H9 (cell line): ENCODE results near the gene STEAP2. TPM values are rescaled to one million over a fixed set of nuclear protein-coding genes. Genes with fewer than 3 reads are reported as not detected.

ENCODE experiments used
- DNase-seq: peaks from one replicate; pipeline ENCODE4 v3.0.0-alpha.2; 2017
- H2AFZ ChIP-seq: one replicate; pipeline ENCODE4 v1.6.1; 2013; ENCODE audit warnings: mild to moderate bottlenecking, low read length, control low read depth, moderate library complexity
- H2AK5ac ChIP-seq: 2 replicates; pipeline ENCODE4 v1.6.1; 2013; ENCODE audit warnings: low read length, control low read depth, mixed read lengths; ENCODE audit not compliant: insufficient read length
- H2BK120ac ChIP-seq: one replicate; pipeline ENCODE4 v1.6.1; 2013; ENCODE audit warnings: low read depth, mild to moderate bottlenecking, low read length, control low read depth, inconsistent platforms; ENCODE audit not compliant: poor library complexity, severe bottlenecking
- H2BK12ac ChIP-seq: 2 replicates; pipeline ENCODE4 v1.6.1; 2013; ENCODE audit warnings: low read length, control low read depth, mixed read lengths, low read depth; ENCODE audit not compliant: insufficient read length
- H2BK15ac ChIP-seq: 2 replicates; pipeline ENCODE4 v1.6.1; 2013; ENCODE audit warnings: low read depth, low read length, control low read depth
- H2BK20ac ChIP-seq: one replicate; pipeline ENCODE4 v1.6.1; 2013; ENCODE audit warnings: low read depth, mild to moderate bottlenecking, low read length, control low read depth, inconsistent platforms; ENCODE audit not compliant: poor library complexity, severe bottlenecking
- H2BK5ac ChIP-seq: 2 replicates; pipeline ENCODE4 v1.6.1; 2013; ENCODE audit warnings: low read length, control low read depth, mixed read lengths; ENCODE audit not compliant: insufficient read length
- H3K14ac ChIP-seq: 2 replicates; pipeline ENCODE4 v1.6.1; 2013; ENCODE audit warnings: low read length, control low read depth; ENCODE audit not compliant: insufficient read depth
- H3K18ac ChIP-seq: 2 replicates; pipeline ENCODE4 v1.6.1; 2013; ENCODE audit warnings: low read depth, mild to moderate bottlenecking, mixed read lengths, low read length, control low read depth; ENCODE audit not compliant: insufficient read length
- H3K23ac ChIP-seq: 2 replicates; pipeline ENCODE4 v1.6.1; 2013; ENCODE audit warnings: low read length, control low read depth, mixed read lengths, low read depth; ENCODE audit not compliant: insufficient read length
- H3K23me2 ChIP-seq: 2 replicates; pipeline ENCODE4 v1.6.1; 2013; ENCODE audit warnings: low read depth, mild to moderate bottlenecking, mixed read lengths, low read length, control low read depth; ENCODE audit not compliant: insufficient read length, poor library complexity, severe bottlenecking
- H3K27ac ChIP-seq: 2 replicates; pipeline ENCODE4 v1.5.1; 2013; ENCODE audit warnings: low read length, control low read depth, mixed read lengths, low read depth; ENCODE audit not compliant: insufficient read length
- H3K27me3 ChIP-seq: 2 replicates; pipeline ENCODE4 v1.6.1; 2013; ENCODE audit warnings: low read length, control low read depth, inconsistent platforms; ENCODE audit not compliant: insufficient read depth
- H3K4ac ChIP-seq: 2 replicates; pipeline ENCODE4 v1.6.1; 2013; ENCODE audit warnings: low read depth, mild to moderate bottlenecking, control low read depth, inconsistent platforms, low read length, moderate library complexity
- H3K4me1 ChIP-seq: 2 replicates; pipeline ENCODE4 v1.6.1; 2013; ENCODE audit warnings: low read length, control low read depth, inconsistent platforms; ENCODE audit not compliant: insufficient read depth
- H3K4me2 ChIP-seq: 2 replicates; pipeline ENCODE4 v1.6.1; 2013; ENCODE audit warnings: low read length, control low read depth, mixed read lengths; ENCODE audit not compliant: insufficient read length, insufficient read depth
- H3K56ac ChIP-seq: 2 replicates; pipeline ENCODE4 v1.6.1; 2013; ENCODE audit warnings: low read depth, mild to moderate bottlenecking, mixed read lengths, low read length, control low read depth; ENCODE audit not compliant: insufficient read length
- H3K79me1 ChIP-seq: 2 replicates; pipeline ENCODE4 v1.6.1; 2013; ENCODE audit warnings: low read depth, mild to moderate bottlenecking, moderate library complexity, low read length, control low read depth, inconsistent platforms; ENCODE audit not compliant: insufficient read depth, poor library complexity, severe bottlenecking
- H3K79me2 ChIP-seq: 2 replicates; pipeline ENCODE4 v1.6.1; 2013; ENCODE audit warnings: low read length, control low read depth, inconsistent platforms; ENCODE audit not compliant: insufficient read depth
- H3K9ac ChIP-seq: 2 replicates; pipeline ENCODE4 v1.6.1; 2013; ENCODE audit warnings: low read length, control low read depth, mixed read lengths; ENCODE audit not compliant: insufficient read length; ENCODE audit errors: extremely low read depth
- H3K9me3 ChIP-seq: one replicate; pipeline ENCODE4 v1.6.1; 2013; ENCODE audit warnings: low read depth, low read length, inconsistent platforms; ENCODE audit not compliant: control insufficient read depth
- H3T11ph ChIP-seq: one replicate; pipeline ENCODE4 v1.6.1; 2013; ENCODE audit warnings: mild to moderate bottlenecking, low read length, control low read depth, inconsistent platforms
- H4K20me1 ChIP-seq: one replicate; pipeline ENCODE4 v1.6.1; 2013; ENCODE audit not compliant: control insufficient read depth, insufficient read length, insufficient read depth
- H4K5ac ChIP-seq: 2 replicates; pipeline ENCODE4 v1.6.1; 2013; ENCODE audit warnings: low read depth, mild to moderate bottlenecking, mixed read lengths, low read length, control low read depth; ENCODE audit not compliant: insufficient read length
- H4K8ac ChIP-seq: replicated peaks from 2 replicates; pipeline ENCODE4 v1.6.1; 2013; ENCODE audit warnings: low read length, control low read depth, mixed read lengths, low read depth; ENCODE audit not compliant: insufficient read length
- H4K91ac ChIP-seq: 2 replicates; pipeline ENCODE4 v1.6.1; 2013; ENCODE audit warnings: low read depth, mild to moderate bottlenecking, moderate library complexity, mixed read lengths, low read length, control low read depth; ENCODE audit not compliant: insufficient read length
- H3K27ac Mint-ChIP-seq, 3 experiments: 2 replicates in 2 of 3; 3 replicates in 1 of 3; pipeline ENCODE4 v1.8.0; 2020 to 2021; ENCODE audit warnings: mixed read lengths in 3 of 3, mild to moderate bottlenecking in 1 of 3, moderate library complexity in 1 of 3
- H3K27me3 Mint-ChIP-seq: 2 replicates; pipeline ENCODE4 v1.8.0; 2021; ENCODE audit warnings: low read depth, mild to moderate bottlenecking, moderate library complexity, mixed read lengths
- H3K36me3 Mint-ChIP-seq, 3 experiments: 2 replicates in 2 of 3; 3 replicates in 1 of 3; pipeline ENCODE4 v1.8.0; 2020 to 2021; ENCODE audit warnings: low read depth in 3 of 3, mixed read lengths in 3 of 3; ENCODE audit not compliant: insufficient read depth in 1 of 3
- H3K4me1 Mint-ChIP-seq, 2 experiments: 2 replicates each; pipeline ENCODE4 v1.8.0; 2020; ENCODE audit warnings: mixed read lengths in 2 of 2
- H3K4me3 Mint-ChIP-seq, 2 experiments: 2 replicates in 1 of 2; 3 replicates in 1 of 2; pipeline ENCODE4 v1.8.0; 2020 to 2021; ENCODE audit warnings: mild to moderate bottlenecking in 2 of 2, mixed read lengths in 2 of 2, moderate library complexity in 1 of 2
- H3K9me3 Mint-ChIP-seq, 2 experiments: 2 replicates in 1 of 2; 3 replicates in 1 of 2; pipeline ENCODE4 v1.8.0; 2020; ENCODE audit warnings: mild to moderate bottlenecking in 2 of 2, mixed read lengths in 2 of 2, moderate library complexity in 1 of 2
- CTCF ChIP-seq: fragments of 200-600 bp; sonication (generic); conservative IDR thresholded peaks from 3 replicates; pipeline ENCODE4 v1.8.0; 2021; ENCODE audit warnings: antibody characterized with exemption, mild to moderate bottlenecking
- WGBS: extraction: QIAGEN DNeasy Blood & Tissue Kit; methylation state at CpG from one replicate; pipeline ENCODE4 v1.1.7; 2013; ENCODE audit warnings: missing lambda C conversion rate, low lambda C conversion rate, mixed read lengths; ENCODE audit not compliant: insufficient read length; ENCODE audit errors: extremely low coverage; 5-methylcytosine and 5-hydroxymethylcytosine counted together
- total RNA-seq: library from RNA; stranded (reverse); gene quantifications from 2 replicates; pipeline ENCODE4 v1.2.1, GENCODE V29; 2021

Gene STEAP2
- total RNA-seq, 1 experiment from 2014 or later = 6.7 TPM

- WGBS = no CpG with 5 or more reads among the region's 2 CpGs
- H3K27ac Mint-ChIP-seq = no peak overlapping the region
- no peak for DNase-seq
Measured at GRCh38 chr7:90272242-90272641, 60.7 kb downstream of the STEAP2 start.

More at GRCh38 chr7:90272242-90272641, 60.7 kb downstream of the STEAP2 start:
- Mint-ChIP-seq H3K4me1 (no peaks in the 10 kb centered on the region), H3K4me3 (no peak overlapping the region), H3K36me3 (no peaks in the 10 kb centered on the region), H3K27me3 (no peaks in the 10 kb centered on the region), H3K9me3 (no peaks in the 10 kb centered on the region)
- Histone ChIP-seq H3K23ac (no peak overlapping the region), H3K18ac (no peak overlapping the region), H4K8ac (no peak overlapping the region), H3K27me3 (no peaks in the 10 kb centered on the region), H2BK5ac (no peak overlapping the region), H3K14ac (no peak overlapping the region), H3K4me2 (no peak overlapping the region), H4K20me1 (no peaks in the 10 kb centered on the region), H3K79me1 (no peaks in the 10 kb centered on the region), H3K79me2 (no peaks in the 10 kb centered on the region), H3K56ac (no peak overlapping the region), H2BK12ac (no peak overlapping the region), H3K23me2 (no peaks in the 10 kb centered on the region), H3T11ph (no peak overlapping the region), H2AK5ac (no peak overlapping the region), H3K4ac (no peak overlapping the region), H3K9ac (no peak overlapping the region), H2AFZ (no peak overlapping the region), H4K91ac (no peak overlapping the region), H3K4me1 (no peaks in the 10 kb centered on the region), H2BK120ac (no peak overlapping the region), H2BK20ac (no peak overlapping the region), H4K5ac (no peak overlapping the region), H3K27ac (no peak overlapping the region), H3K9me3 (no peaks in the 10 kb centered on the region), H2BK15ac (no peak overlapping the region)
- no peak for TF ChIP-seq CTCF
